ENCODE results near the gene TBC1D10A.

TBC1D10A gene

GRCh38 chr22:30326706-30327362, at the start of gene TBC1D10A:
TSS of gene TBC1D10A (minus strand) at chr22:30326941. CDS start at chr22:30326881, 60 bp downstream.
- TF ChIP-seq CTCF (conservative IDR thresholded peaks at IDR 0.05; ENCODE audit: low read length): no peak

GRCh38 chr22:30375312-30375849, 48.6 kb upstream of the TBC1D10A start:
- TF ChIP-seq CTCF (conservative IDR thresholded peaks at IDR 0.05; ENCODE audit: low read length): no peak
- DNase-seq (ENCODE audit: low read depth): no peak
- H3K4me3 ChIP-seq (ENCODE audit: low read length): no peak overlapping the region

More at GRCh38 chr22:30326706-30327362, at the start of gene TBC1D10A:
- H3K4me3 ChIP-seq (ENCODE audit: low read length): peak within 1 kb of the TSS; percentile 84
- DNase-seq (ENCODE audit: low read depth): peak; percentile 89

- H3K4me3 ChIP-seq (ENCODE audit: low read length): no peak overlapping the region
- no peak for DNase-seq (ENCODE audit: low read depth)
- no peak for TF ChIP-seq CTCF (conservative IDR thresholded peaks at IDR 0.05; ENCODE audit: low read length)
These were observed 46.9 kb upstream of the TBC1D10A start for GRCh38 chr22:30373331-30374325.

- TF ChIP-seq CTCF (conservative IDR thresholded peaks at IDR 0.05; ENCODE audit: low read length): no peak
- H3K4me3 ChIP-seq (ENCODE audit: low read length): no peak overlapping the region
- DNase-seq (ENCODE audit: low read depth): no peak
These were observed 46.2 kb upstream of the TBC1D10A start for GRCh38 chr22:30372915-30373314.

GRCh38 chr22:30371981-30372380, 45.2 kb upstream of the TBC1D10A start:
- TF ChIP-seq CTCF (conservative IDR thresholded peaks at IDR 0.05; ENCODE audit: low read length): no peak
- H3K4me3 ChIP-seq (ENCODE audit: low read length): no peak overlapping the region
- no peak for DNase-seq (ENCODE audit: low read depth)

- no peak for DNase-seq (ENCODE audit: low read depth)
- H3K4me3 ChIP-seq (ENCODE audit: low read length): no peak overlapping the region
- TF ChIP-seq CTCF (conservative IDR thresholded peaks at IDR 0.05; ENCODE audit: low read length): no peak
These were observed 44.6 kb upstream of the TBC1D10A start for GRCh38 chr22:30371321-30371720.
